Measurements from ENCODE around the gene SRRM2. TPM values are rescaled to one million over a fixed set of nuclear protein-coding genes. Genes with fewer than 3 reads are reported as not detected.

Gene SRRM2
- total RNA-seq, 2 experiments from 2014 or later = 1,187 to 1,199 TPM

- intact Hi-C loops (cut with DNase I, micrococcal nuclease) = no loop called here
- POLR2A ChIA-PET = no interaction called here
These were observed 17.9 kb downstream of the SRRM2 start for GRCh38 chr16:2770057-2770951.

DNA sequence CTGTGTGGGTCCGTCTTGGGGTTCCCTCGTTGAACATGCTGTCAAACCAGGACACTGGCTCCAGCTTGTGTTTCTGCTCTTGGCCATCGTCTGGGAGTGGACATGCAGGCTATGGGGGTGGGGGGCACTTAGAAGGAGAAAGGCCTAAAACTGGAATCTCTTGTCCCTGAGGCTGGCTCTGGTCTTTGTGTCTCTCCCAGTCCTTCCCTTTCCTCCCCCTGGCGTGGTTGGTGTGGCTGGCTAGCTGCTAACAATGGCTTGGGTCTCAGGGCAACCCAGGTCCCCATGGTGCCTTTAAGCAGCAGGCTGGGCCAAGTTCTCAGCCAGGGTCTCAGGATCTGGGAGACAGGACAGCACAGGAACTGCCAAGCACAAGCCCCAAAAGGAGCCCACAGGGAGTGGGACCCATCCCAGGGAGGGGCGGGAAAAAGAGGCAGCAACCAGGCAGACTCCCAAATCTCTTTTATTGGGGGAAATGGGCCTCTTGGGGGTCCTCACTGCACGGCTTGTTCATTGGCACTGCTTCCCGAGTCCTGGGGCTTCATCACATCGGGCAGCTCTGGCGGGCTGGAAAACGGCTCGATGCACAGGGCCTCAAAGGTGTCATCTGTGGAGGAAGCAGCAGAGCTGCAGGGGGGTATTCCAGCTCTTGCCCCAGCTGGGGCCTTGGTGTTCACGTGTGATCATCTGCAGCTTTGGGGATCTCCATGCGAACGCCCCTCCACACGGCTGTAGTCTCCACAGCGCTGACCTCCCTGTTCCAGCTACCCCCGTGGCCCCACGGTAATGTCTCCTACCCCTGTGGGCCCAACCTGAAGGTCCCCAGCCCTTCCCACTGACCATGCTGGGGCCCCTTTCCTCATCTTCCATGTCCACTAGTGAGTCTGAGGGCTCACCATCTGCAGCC is 19.3 kb downstream of the SRRM2 start:
- H3K4me1 ChIP-seq (ENCODE audit: insufficient read depth, low read length) = peaks cover 52% of the 10 kb centered on the region
- H3K27ac ChIP-seq (ENCODE audit: low read depth in 1 of 2, low read length in 2 of 2) = no peak overlapping the region
- Mint-ChIP-seq H3K27me3 (no peaks in the 10 kb centered on the region), H3K4me3 (no peak overlapping the region), H3K27ac (peak overlapping the region; percentile 39), H3K36me3 (ENCODE audit: low read depth) (peaks cover 83% of the 10 kb centered on the region), H3K4me1 (ENCODE audit: low read depth) (peaks cover 33% of the 10 kb centered on the region), H3K9me3 (no peaks in the 10 kb centered on the region)
- ChIA-PET POLR2A (interaction anchor here (1.0 to 1.1 kb wide), 2 partner anchors 15 to 19 kb away, joined by 3 read pairs; no protein-coding TSS in a partner anchor), CTCF (no interaction called here)
- ATAC-seq (ENCODE audit: poor library complexity) (no peak), DNase-seq (peak in 2 of 14 experiments; percentile 18 to 28)
- H3K9me3 ChIP-seq (ENCODE audit: control insufficient read depth in 1 of 2, insufficient read depth in 1 of 2, low read length in 2 of 2) = no peaks in the 10 kb centered on the region
- H3K36me3 ChIP-seq (ENCODE audit: insufficient read depth, low read length) = peaks cover 85% of the 10 kb centered on the region
- H3K27me3 ChIP-seq (ENCODE audit: control insufficient read depth in 1 of 2, insufficient read depth in 2 of 2, low read length in 2 of 2) = no peaks in the 10 kb centered on the region
- no peak for TF ChIP-seq CTCF (IDR thresholded peaks at IDR 0.05)
- intact Hi-C loops (cut with DNase I, micrococcal nuclease) = no loop called here
- H3K4me3 ChIP-seq (ENCODE audit: low read length) = no peak overlapping the region

More at GRCh38 chr16:2770057-2770951, 17.9 kb downstream of the SRRM2 start:
- no peak for TF ChIP-seq CTCF (IDR thresholded peaks at IDR 0.05)
- Histone ChIP-seq H3K9me3 (ENCODE audit: control insufficient read depth in 1 of 2, insufficient read depth in 1 of 2, low read length in 2 of 2) (no peaks in the 10 kb centered on the region), H3K4me1 (ENCODE audit: insufficient read depth, low read length) (peaks cover 38% of the 10 kb centered on the region), H3K36me3 (ENCODE audit: insufficient read depth, low read length) (peaks cover 98% of the 10 kb centered on the region), H3K27ac (ENCODE audit: low read depth in 1 of 2, low read length in 2 of 2) (no peak overlapping the region), H3K4me3 (ENCODE audit: low read length) (no peak overlapping the region), H3K27me3 (ENCODE audit: control insufficient read depth in 1 of 2, insufficient read depth in 2 of 2, low read length in 2 of 2) (no peaks in the 10 kb centered on the region)
- Mint-ChIP-seq H3K27ac (peak overlapping the region; percentile 64), H3K36me3 (ENCODE audit: low read depth) (peaks cover 89% of the 10 kb centered on the region), H3K27me3 (no peaks in the 10 kb centered on the region), H3K9me3 (no peaks in the 10 kb centered on the region), H3K4me1 (ENCODE audit: low read depth) (peaks cover 26% of the 10 kb centered on the region), H3K4me3 (peak overlapping the region; percentile 58)
- DNase-seq = peak in 3 of 14 experiments; percentile 24 to 64 (median 41)
- peak; percentile 9 for ATAC-seq (ENCODE audit: poor library complexity)
- CTCF ChIA-PET = no interaction called here

DNA sequence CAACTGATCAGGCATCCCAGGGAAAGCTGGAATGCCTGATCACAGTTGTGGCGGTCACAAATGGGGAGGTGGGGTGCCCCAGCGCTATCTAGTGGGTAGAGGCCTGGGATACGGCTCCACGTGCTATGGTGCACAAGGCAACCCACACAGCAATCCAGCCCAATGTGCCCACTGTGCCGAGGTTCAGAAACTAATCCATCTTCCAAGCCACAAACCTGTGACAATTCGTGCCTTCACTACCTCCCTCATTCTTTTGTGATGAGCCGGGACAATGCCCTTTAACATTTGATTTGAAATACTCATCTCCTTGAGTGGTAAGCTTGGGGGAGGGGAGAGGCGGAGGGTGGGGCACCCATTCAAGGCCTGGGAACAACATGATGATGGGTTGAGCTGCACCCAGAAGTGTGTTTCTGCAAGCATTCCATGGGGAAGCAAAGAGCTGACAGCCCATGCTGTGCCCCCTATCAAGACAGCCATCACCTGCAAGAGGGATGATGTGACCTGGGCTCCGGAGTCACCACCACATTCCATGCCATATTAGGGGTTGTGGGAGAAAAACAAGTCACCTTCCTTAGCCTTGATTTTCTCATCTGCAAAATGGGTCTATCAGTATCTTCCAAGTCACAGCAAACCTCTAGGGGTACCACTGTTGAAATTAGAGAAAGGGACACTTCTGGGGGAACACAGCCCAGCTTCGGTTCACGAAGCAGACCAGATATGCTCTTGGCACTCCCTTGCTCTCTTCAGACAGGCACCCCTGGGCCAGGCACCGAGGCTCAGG is 20.9 kb downstream of the SRRM2 start:
- Histone ChIP-seq H3K27me3 (ENCODE audit: control insufficient read depth in 1 of 2, insufficient read depth in 2 of 2, low read length in 2 of 2) (no peaks in the 10 kb centered on the region), H3K9me3 (ENCODE audit: control insufficient read depth in 1 of 2, insufficient read depth in 1 of 2, low read length in 2 of 2) (no peaks in the 10 kb centered on the region), H3K4me3 (ENCODE audit: low read length) (no peak overlapping the region), H3K36me3 (ENCODE audit: insufficient read depth, low read length) (peaks cover 69% of the 10 kb centered on the region), H3K4me1 (ENCODE audit: insufficient read depth, low read length) (peaks cover 54% of the 10 kb centered on the region), H3K27ac (ENCODE audit: low read depth in 1 of 2, low read length in 2 of 2) (no peak overlapping the region)
- no peak overlapping the region for H3K4me3 Mint-ChIP-seq
- ATAC-seq (ENCODE audit: poor library complexity) (no peak), DNase-seq (no peak)
- H3K36me3 Mint-ChIP-seq (ENCODE audit: low read depth) = peaks cover 80% of the 10 kb centered on the region
- peaks cover 41% of the 10 kb centered on the region for H3K4me1 Mint-ChIP-seq (ENCODE audit: low read depth)
- H3K9me3 Mint-ChIP-seq = no peaks in the 10 kb centered on the region
- ChIA-PET POLR2A (interaction anchor here (1.1 to 1.2 kb wide), 2 partner anchors 20 to 91 kb away, joined by 3 read pairs; partner anchors contain the start of gene KCTD5), CTCF (interaction anchor here (1.0 to 1.2 kb wide), 2 partner anchors 19 to 95 kb away, joined by 3 read pairs; no protein-coding TSS in a partner anchor)
- peak overlapping the region; percentile 30 for H3K27ac Mint-ChIP-seq
- no peaks in the 10 kb centered on the region for H3K27me3 Mint-ChIP-seq
- TF ChIP-seq CTCF (IDR thresholded peaks at IDR 0.05) = no peak
- intact Hi-C loops (cut with DNase I, micrococcal nuclease) = no loop called here
